ENCODE data around the gene HTD2. TPM values are rescaled to one million over a fixed set of nuclear protein-coding genes. Genes with fewer than 3 reads are reported as not detected.

HTD2 gene
- total and polyA plus RNA-seq, 9 donors: 7.8 to 12.5 (median 10.3) TPM

- no peak overlapping the region for H3K27ac ChIP-seq (ENCODE audit: low read length)
- H3K9me3 ChIP-seq (replicated peaks; ENCODE audit: control insufficient read depth, low read depth, low read length): no peaks in the 10 kb centered on the region
- H3K27me3 ChIP-seq (ENCODE audit: control insufficient read depth, insufficient read depth, low read length): no peaks in the 10 kb centered on the region
- no peak for DNase-seq
- WGBS (ENCODE audit: insufficient coverage): 88% methylated on average over 4 of the region's 8 CpGs
- peaks cover 13% of the 10 kb centered on the region for H3K4me1 ChIP-seq (ENCODE audit: control insufficient read depth, insufficient read depth, low read length)
- H3K36me3 ChIP-seq (ENCODE audit: control insufficient read depth, insufficient read depth, low read length): no peaks in the 10 kb centered on the region
- no peak overlapping the region for H3K4me3 ChIP-seq (ENCODE audit: low read length)
Observed at GRCh38 chr3:58353722-58354553, 47.6 kb downstream of the HTD2 start.

- H3K4me1 ChIP-seq (ENCODE audit: control insufficient read depth, insufficient read depth, low read length): peaks cover 13% of the 10 kb centered on the region
Observed at GRCh38 chr3:58355179-58355578, 48.9 kb downstream of the HTD2 start.

GRCh38 chr3:58356054-58356453 lies 49.7 kb downstream of the HTD2 start:
- 44% methylated on average over 2 of the region's 4 CpGs for WGBS (ENCODE audit: insufficient coverage)
- no peak overlapping the region for H3K27ac ChIP-seq (ENCODE audit: low read length)

More at GRCh38 chr3:58355179-58355578, 48.9 kb downstream of the HTD2 start:
- no peak overlapping the region for H3K27ac ChIP-seq (ENCODE audit: low read length)
- H3K9me3 ChIP-seq (replicated peaks; ENCODE audit: control insufficient read depth, low read depth, low read length): no peaks in the 10 kb centered on the region
- DNase-seq: no peak
- no peaks in the 10 kb centered on the region for H3K27me3 ChIP-seq (ENCODE audit: control insufficient read depth, insufficient read depth, low read length)
- WGBS (ENCODE audit: insufficient coverage): 79% methylated on average over 2 of the region's 8 CpGs
- no peak overlapping the region for H3K4me3 ChIP-seq (ENCODE audit: low read length)
- H3K36me3 ChIP-seq (ENCODE audit: control insufficient read depth, insufficient read depth, low read length): no peaks in the 10 kb centered on the region

GRCh38 chr3:58357402-58357801 lies 51.1 kb downstream of the HTD2 start:
- Histone ChIP-seq H3K9me3 (replicated peaks; ENCODE audit: control insufficient read depth, low read depth, low read length) (no peaks in the 10 kb centered on the region), H3K36me3 (ENCODE audit: control insufficient read depth, insufficient read depth, low read length) (no peaks in the 10 kb centered on the region), H3K27me3 (ENCODE audit: control insufficient read depth, insufficient read depth, low read length) (no peaks in the 10 kb centered on the region), H3K4me1 (ENCODE audit: control insufficient read depth, insufficient read depth, low read length) (peaks cover 10% of the 10 kb centered on the region), H3K4me3 (ENCODE audit: low read length) (no peak overlapping the region), H3K27ac (ENCODE audit: low read length) (no peak overlapping the region)
- WGBS (ENCODE audit: insufficient coverage): no CpG with 5 or more reads among the region's 3 CpGs
- no peak for DNase-seq

More at GRCh38 chr3:58356054-58356453, 49.7 kb downstream of the HTD2 start:
- DNase-seq: no peak
- Histone ChIP-seq H3K9me3 (replicated peaks; ENCODE audit: control insufficient read depth, low read depth, low read length) (no peaks in the 10 kb centered on the region), H3K4me3 (ENCODE audit: low read length) (no peak overlapping the region), H3K27me3 (ENCODE audit: control insufficient read depth, insufficient read depth, low read length) (no peaks in the 10 kb centered on the region), H3K4me1 (ENCODE audit: control insufficient read depth, insufficient read depth, low read length) (peaks cover 13% of the 10 kb centered on the region), H3K36me3 (ENCODE audit: control insufficient read depth, insufficient read depth, low read length) (no peaks in the 10 kb centered on the region)

GRCh38 chr3:58358092-58358491 lies 51.8 kb downstream of the HTD2 start:
- Histone ChIP-seq H3K4me1 (ENCODE audit: control insufficient read depth, insufficient read depth, low read length) (peaks cover 10% of the 10 kb centered on the region), H3K36me3 (ENCODE audit: control insufficient read depth, insufficient read depth, low read length) (no peaks in the 10 kb centered on the region), H3K27ac (ENCODE audit: low read length) (no peak overlapping the region), H3K27me3 (ENCODE audit: control insufficient read depth, insufficient read depth, low read length) (no peaks in the 10 kb centered on the region), H3K9me3 (replicated peaks; ENCODE audit: control insufficient read depth, low read depth, low read length) (no peaks in the 10 kb centered on the region), H3K4me3 (ENCODE audit: low read length) (no peak overlapping the region)
- WGBS (ENCODE audit: insufficient coverage): no CpG with 5 or more reads among the region's 3 CpGs
- no peak for DNase-seq

GRCh38 chr3:58358808-58359207 lies 52.5 kb downstream of the HTD2 start:
- Histone ChIP-seq H3K4me1 (ENCODE audit: control insufficient read depth, insufficient read depth, low read length) (peaks cover 10% of the 10 kb centered on the region), H3K27me3 (ENCODE audit: control insufficient read depth, insufficient read depth, low read length) (no peaks in the 10 kb centered on the region), H3K9me3 (replicated peaks; ENCODE audit: control insufficient read depth, low read depth, low read length) (no peaks in the 10 kb centered on the region), H3K4me3 (ENCODE audit: low read length) (no peak overlapping the region), H3K27ac (ENCODE audit: low read length) (no peak overlapping the region), H3K36me3 (ENCODE audit: control insufficient read depth, insufficient read depth, low read length) (no peaks in the 10 kb centered on the region)
- DNase-seq: peak; percentile 33
- no CpG with 5 or more reads among the region's 4 CpGs for WGBS (ENCODE audit: insufficient coverage)

- 100% methylated on average over 1 of the region's 4 CpGs for WGBS (ENCODE audit: insufficient coverage)
- no peaks in the 10 kb centered on the region for H3K9me3 ChIP-seq (replicated peaks; ENCODE audit: control insufficient read depth, low read depth, low read length)
- H3K4me1 ChIP-seq (ENCODE audit: control insufficient read depth, insufficient read depth, low read length): peaks cover 10% of the 10 kb centered on the region
- no peak for DNase-seq
- no peaks in the 10 kb centered on the region for H3K27me3 ChIP-seq (ENCODE audit: control insufficient read depth, insufficient read depth, low read length)
- H3K4me3 ChIP-seq (ENCODE audit: low read length): no peak overlapping the region
- no peaks in the 10 kb centered on the region for H3K36me3 ChIP-seq (ENCODE audit: control insufficient read depth, insufficient read depth, low read length)
- no peak overlapping the region for H3K27ac ChIP-seq (ENCODE audit: low read length)
Observed at GRCh38 chr3:58359621-58360020, 53.3 kb downstream of the HTD2 start.

- Histone ChIP-seq H3K27ac (ENCODE audit: low read length) (no peak overlapping the region), H3K4me3 (ENCODE audit: low read length) (no peak overlapping the region), H3K4me1 (ENCODE audit: control insufficient read depth, insufficient read depth, low read length) (peaks cover 6% of the 10 kb centered on the region), H3K27me3 (ENCODE audit: control insufficient read depth, insufficient read depth, low read length) (no peaks in the 10 kb centered on the region), H3K9me3 (replicated peaks; ENCODE audit: control insufficient read depth, low read depth, low read length) (no peaks in the 10 kb centered on the region), H3K36me3 (ENCODE audit: control insufficient read depth, insufficient read depth, low read length) (no peaks in the 10 kb centered on the region)
- no peak for DNase-seq
Observed at GRCh38 chr3:58361866-58362265, 55.5 kb downstream of the HTD2 start.

GRCh38 chr3:58366699-58367098 lies 60.4 kb downstream of the HTD2 start:
- Histone ChIP-seq H3K27me3 (ENCODE audit: control insufficient read depth, insufficient read depth, low read length) (no peaks in the 10 kb centered on the region), H3K9me3 (replicated peaks; ENCODE audit: control insufficient read depth, low read depth, low read length) (no peaks in the 10 kb centered on the region), H3K4me1 (ENCODE audit: control insufficient read depth, insufficient read depth, low read length) (no peaks in the 10 kb centered on the region), H3K36me3 (ENCODE audit: control insufficient read depth, insufficient read depth, low read length) (peaks cover 4% of the 10 kb centered on the region), H3K27ac (ENCODE audit: low read length) (no peak overlapping the region), H3K4me3 (ENCODE audit: low read length) (no peak overlapping the region)
- WGBS (ENCODE audit: insufficient coverage): no CpG with 5 or more reads among the region's 1 CpG
- DNase-seq: no peak

GRCh38 chr3:58369038-58369437 lies 62.7 kb downstream of the HTD2 start:
- 60% methylated on average over 1 of the region's 1 CpG for WGBS (ENCODE audit: insufficient coverage)

More at GRCh38 chr3:58369038-58369437, 62.7 kb downstream of the HTD2 start:
- Histone ChIP-seq H3K27me3 (ENCODE audit: control insufficient read depth, insufficient read depth, low read length) (no peaks in the 10 kb centered on the region), H3K36me3 (ENCODE audit: control insufficient read depth, insufficient read depth, low read length) (peaks cover 4% of the 10 kb centered on the region), H3K27ac (ENCODE audit: low read length) (no peak overlapping the region), H3K9me3 (replicated peaks; ENCODE audit: control insufficient read depth, low read depth, low read length) (no peaks in the 10 kb centered on the region), H3K4me1 (ENCODE audit: control insufficient read depth, insufficient read depth, low read length) (no peaks in the 10 kb centered on the region), H3K4me3 (ENCODE audit: low read length) (no peak overlapping the region)
- no peak for DNase-seq

Data from muscle of leg (tissue), 11 donors.